Hematopoietic multipotent progenitor cell treated with erythropoietin and hydrocortisone succinate and interleukin-3 and kit ligand, for 6 days (in vitro differentiated cells): ENCODE results near the gene ANKRD17.

Experiments used
- DNase-seq: peaks from one replicate; pipeline ENCODE4 v3.0.0-alpha.2; 2015

ANKRD17 gene

GRCh38 chr4:73045879-73046278 lies 212.7 kb downstream of the ANKRD17 start:
- DNase-seq: no peak

GRCh38 chr4:73037057-73037456 lies 221.5 kb downstream of the ANKRD17 start:
- DNase-seq: no peak

- no peak for DNase-seq
Measured at GRCh38 chr4:73036123-73036522, 222.5 kb downstream of the ANKRD17 start.

- no peak for DNase-seq
Measured at GRCh38 chr4:73034896-73035295, 223.7 kb downstream of the ANKRD17 start.

- DNase-seq: peak; percentile 33
Measured at GRCh38 chr4:73028621-73029020, 230.0 kb downstream of the ANKRD17 start.
